Middle frontal gyrus (tissue), 1 donor: ENCODE measurements around the gene RNASE12.
"Not testable (repeated sequence)": the region's sequence is repeated elsewhere in the genome, so short reads cannot be mapped to it uniquely, and the experiment has no call there.

Source experiments
- DNase-seq: peaks from one replicate; pipeline ENCODE4 v3.0.0-alpha.2; 2015; ENCODE audit warnings: low spot score; ENCODE audit errors: extremely low spot score

The RNASE12 gene

GRCh38 chr14:20614038-20614840 is 23.1 kb upstream of the RNASE12 start:
- no peak for DNase-seq

- peak; percentile 88 for DNase-seq
These were observed 22.2 kb upstream of the RNASE12 start for GRCh38 chr14:20613094-20614037.

GRCh38 chr14:20612403-20612802 is 21.2 kb upstream of the RNASE12 start:
- no peak for DNase-seq

- no peak for DNase-seq
These were observed 20.1 kb upstream of the RNASE12 start for GRCh38 chr14:20611277-20611676.

- peak; percentile 65 for DNase-seq
These were observed 19.0 kb upstream of the RNASE12 start for GRCh38 chr14:20610002-20610765.

GRCh38 chr14:20609215-20610001 is 18.2 kb upstream of the RNASE12 start:
- DNase-seq = peak; percentile 78

- DNase-seq = no peak
These were observed 17.4 kb upstream of the RNASE12 start for GRCh38 chr14:20608383-20609110.

- no peak for DNase-seq
These were observed 16.4 kb upstream of the RNASE12 start for GRCh38 chr14:20607617-20608016.

- DNase-seq = no peak
These were observed 15.7 kb upstream of the RNASE12 start for GRCh38 chr14:20606902-20607242.

GRCh38 chr14:20606190-20606901 is 15.2 kb upstream of the RNASE12 start:
- no peak for DNase-seq

- DNase-seq = no peak
These were observed 12.9 kb upstream of the RNASE12 start for GRCh38 chr14:20603813-20604690.

- DNase-seq = no peak
These were observed 11.4 kb upstream of the RNASE12 start for GRCh38 chr14:20602583-20602982.

- no peak for DNase-seq
These were observed 10.3 kb upstream of the RNASE12 start for GRCh38 chr14:20601522-20601921.

GRCh38 chr14:20597108-20597507 is 5.9 kb upstream of the RNASE12 start:
- DNase-seq = no peak

GRCh38 chr14:20595726-20596125 is 4.5 kb upstream of the RNASE12 start:
- DNase-seq = not testable (repeated sequence)

GRCh38 chr14:20592574-20592973 is 1.4 kb upstream of the RNASE12 start:
- DNase-seq = no peak

- DNase-seq = no peak
These were observed 3.6 kb downstream of the RNASE12 start, which contains the start of gene RNASE11 for GRCh38 chr14:20587489-20588154. RNASE11 (minus strand) TSS chr14:20588001.

- DNase-seq = no peak
These were observed 7.3 kb downstream of the RNASE12 start for GRCh38 chr14:20583908-20584307.
